Posterior cingulate gyrus (tissue), 11 donors: Measurements from ENCODE around the gene ELAVL3.
"Not testable (repeated sequence)": the region's sequence is repeated elsewhere in the genome, so short reads cannot be mapped to it uniquely, and the experiment has no call there.

Source experiments
- DNase-seq, 10 donors: peaks; one replicate each; pipeline versions ENCODE4 v3.0.0 to v3.0.0-alpha.2; 2020 to 2021; ENCODE audit warnings: mixed read lengths in 3 of 10
- intact Hi-C: fragments of 100-400 bp; cut with DNase I; formaldehyde crosslinking; loops from one replicate; pipeline ENCODE4 v1.15.1; 2023

Gene ELAVL3

DNA sequence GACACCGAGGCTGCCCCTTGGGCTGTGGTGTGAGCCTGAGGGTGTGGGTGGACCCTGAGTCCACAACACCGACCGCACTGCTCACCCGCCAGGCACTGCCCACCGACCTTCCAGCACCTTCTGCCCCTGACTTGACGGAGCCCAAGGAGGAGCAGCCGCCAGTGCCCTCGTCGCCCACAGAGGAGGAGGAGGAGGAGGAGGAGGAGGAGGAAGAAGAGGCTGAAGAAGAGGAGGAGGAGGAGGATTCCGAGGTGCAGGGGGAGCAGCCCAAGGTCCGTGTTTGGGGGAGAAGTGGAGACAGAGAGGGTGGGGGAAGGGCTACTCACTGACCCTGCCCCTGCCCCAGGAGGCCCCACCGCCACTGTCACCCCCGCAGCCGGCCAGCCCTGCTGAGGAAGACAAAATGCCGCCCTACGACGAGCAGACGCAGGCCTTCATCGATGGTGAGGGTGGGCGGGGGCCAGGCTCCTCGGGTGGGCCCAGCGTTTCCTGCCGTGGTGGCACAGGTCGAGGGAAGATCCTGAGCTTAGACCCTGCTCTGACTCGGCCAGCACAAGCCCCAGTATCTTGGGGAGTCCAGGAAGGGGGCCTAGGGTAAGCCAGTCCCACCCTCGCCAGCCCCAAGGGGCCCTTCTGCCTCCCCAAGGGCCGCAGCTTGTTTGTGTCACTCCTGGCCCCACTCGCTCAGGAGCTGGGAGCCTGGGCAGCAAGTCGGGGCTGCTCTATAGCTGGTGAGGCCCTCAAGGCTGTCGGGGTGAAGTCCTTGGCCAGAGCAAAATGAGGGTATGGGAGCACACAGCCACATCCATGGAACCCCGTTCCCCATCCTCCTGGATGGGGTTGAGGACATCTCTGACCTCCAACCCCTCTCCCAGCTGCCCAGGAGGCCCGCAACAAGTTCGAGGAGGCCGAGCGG is 33.2 kb downstream of the ELAVL3 start:
- no peak for DNase-seq
- intact Hi-C loops, result loop anchor here (2.0 to 10.0 kb wide), 3 partner anchors 35 to 313 kb away; partner anchors contain the start of gene EPOR

DNA sequence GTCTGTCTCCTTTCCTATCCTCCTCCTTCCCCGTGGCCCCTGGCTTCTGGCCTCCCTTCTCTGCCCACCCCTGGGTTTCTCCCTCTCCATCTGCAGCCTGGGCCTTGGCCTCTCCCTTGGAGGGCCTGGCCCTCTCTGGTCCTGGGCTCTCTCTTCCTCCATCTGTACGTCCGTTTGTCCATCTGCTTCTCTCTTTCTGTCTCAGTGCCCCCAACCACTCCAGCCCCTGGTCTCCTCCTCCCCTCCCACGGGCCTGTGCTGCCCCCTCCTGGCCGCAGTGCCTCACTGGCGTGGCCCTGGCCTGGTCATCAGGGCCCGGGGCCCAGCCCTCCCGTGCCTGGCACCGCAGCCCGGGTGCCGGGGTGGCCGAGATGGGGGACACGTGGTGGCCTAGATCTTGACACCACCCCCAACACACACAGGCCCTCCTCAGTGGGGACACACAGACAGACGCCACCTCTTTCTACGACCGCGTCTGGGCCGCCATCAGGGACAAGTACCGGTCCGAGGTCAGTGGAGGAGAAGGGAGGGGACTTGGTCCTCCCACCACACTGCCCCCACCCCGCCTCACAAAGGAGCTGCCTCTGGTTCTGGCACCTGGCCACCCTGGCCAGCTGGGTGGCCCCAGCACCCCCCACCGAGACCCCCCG is 34.1 kb downstream of the ELAVL3 start:
- DNase-seq, result peak; percentile 62 to 98 (median 88)
- intact Hi-C loops, result loop anchor here (1.0 to 10.0 kb wide), 4 partner anchors 36 to 312 kb away; partner anchors contain the start of gene EPOR

DNA sequence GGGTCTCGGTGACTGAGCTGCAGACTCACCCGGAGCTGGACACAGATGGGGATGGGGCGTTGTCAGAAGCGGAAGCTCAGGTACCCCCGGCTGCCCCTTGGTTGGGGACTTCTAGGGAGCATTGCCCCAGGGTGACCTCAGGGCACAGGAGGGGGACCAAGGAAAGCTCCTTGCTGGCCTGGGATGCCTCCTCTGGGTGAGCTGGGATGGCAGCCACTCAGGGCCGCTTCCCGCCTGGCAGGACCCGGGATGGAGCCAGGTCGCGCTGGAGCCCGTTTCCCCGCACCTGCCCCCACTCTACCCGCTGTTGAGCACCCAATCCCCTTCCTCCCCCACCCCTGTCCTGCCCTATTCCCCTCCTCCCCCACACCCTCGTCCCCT is 34.6 kb downstream of the ELAVL3 start:
- DNase-seq, result no peak
- intact Hi-C loops, result loop anchor here (1.0 to 10.0 kb wide), 4 partner anchors 37 to 311 kb away; partner anchors contain the start of gene EPOR

DNA sequence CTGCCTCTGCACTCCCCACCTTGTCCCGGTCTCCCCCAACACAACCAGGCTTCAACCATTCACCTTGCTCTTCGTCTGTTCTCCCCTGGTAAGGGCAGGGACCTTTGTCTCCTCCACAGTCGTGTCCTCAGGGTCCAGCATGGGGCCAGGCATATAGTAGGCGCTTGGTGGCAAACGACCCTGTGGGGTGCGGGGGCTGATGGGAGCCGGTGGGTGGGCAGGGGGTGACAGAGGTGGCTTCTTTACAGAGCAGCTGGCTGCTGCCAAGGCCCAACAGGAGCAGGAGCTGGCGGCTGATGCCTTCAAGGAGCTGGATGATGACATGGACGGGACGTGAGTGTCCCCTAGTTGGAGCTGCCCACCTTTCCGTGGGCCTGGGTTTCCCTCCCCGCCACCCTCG is 35.7 kb downstream of the ELAVL3 start:
- DNase-seq, result no peak
- intact Hi-C loops, result loop anchor here (5.0 to 10.0 kb wide), 2 partner anchors 63 to 310 kb away; partner anchors contain the start of gene EPOR

DNA sequence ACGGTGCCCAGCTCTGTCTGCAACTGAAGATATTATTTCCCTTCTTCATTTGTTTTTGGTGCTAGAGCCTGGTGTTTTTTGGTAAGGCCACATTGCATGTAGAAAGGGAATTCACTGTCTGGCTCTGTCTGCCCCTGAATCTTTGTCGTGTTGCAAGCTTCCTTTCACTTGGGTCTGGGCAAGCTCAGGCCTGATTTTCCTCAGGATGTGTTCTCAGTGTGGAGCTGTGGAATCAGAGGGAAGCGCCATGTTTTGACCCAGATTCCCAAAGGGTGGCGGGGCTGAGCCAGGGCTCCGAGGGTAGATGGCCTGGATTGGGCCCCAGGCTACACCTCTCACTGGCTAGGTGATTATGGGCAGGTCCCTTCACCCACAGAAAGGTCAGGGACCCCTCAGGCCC is 36.8 kb downstream of the ELAVL3 start:
- no peak for DNase-seq
- intact Hi-C loops, result loop anchor here (10.0 kb wide), 1 partner anchor 309 kb away; no protein-coding TSS in a partner anchor

DNA sequence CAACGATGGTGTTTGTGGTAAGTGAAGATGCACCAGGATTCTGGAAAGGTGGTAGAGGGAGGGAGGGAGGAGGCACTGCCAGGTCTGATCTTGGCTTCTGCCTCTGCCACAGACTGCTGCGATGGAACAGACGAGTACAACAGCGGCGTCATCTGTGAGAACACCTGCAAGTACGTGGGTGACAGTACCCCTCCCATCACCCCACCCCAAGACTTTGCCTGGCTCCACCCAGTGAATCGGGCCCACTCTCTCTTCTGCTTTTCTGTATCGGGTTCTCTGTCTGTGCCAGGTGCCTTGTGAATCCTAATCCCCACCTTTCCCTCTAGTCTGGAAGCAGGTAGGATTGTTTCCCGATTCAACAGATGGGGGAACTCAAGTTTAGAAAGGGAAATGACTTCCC is 42.9 kb downstream of the ELAVL3 start:
- intact Hi-C loops, result no loop called here
- no peak for DNase-seq

DNA sequence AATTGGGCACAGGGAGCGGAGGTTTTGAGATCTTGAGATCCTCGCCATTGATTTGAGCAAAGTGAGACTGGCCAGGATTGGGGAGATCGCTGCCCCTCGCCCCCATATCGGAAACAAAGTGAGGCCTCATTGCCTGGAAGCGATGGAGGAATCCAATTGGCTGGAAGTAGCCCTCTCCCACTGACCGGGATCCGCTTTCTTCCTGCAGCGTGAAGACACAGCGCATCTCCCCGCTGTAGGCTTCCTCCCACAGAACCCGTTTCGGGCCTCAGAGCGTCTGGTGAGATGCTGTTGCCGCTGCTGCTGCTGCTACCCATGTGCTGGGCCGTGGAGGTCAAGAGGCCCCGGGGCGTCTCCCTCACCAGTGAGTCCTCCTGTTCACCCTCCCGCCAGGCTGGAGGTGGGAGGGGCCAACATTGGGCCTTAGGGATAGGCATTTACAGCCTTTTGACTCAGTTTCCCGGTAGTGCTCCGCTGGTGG is 45.0 kb downstream of the ELAVL3 start:
- no peak for DNase-seq

DNA sequence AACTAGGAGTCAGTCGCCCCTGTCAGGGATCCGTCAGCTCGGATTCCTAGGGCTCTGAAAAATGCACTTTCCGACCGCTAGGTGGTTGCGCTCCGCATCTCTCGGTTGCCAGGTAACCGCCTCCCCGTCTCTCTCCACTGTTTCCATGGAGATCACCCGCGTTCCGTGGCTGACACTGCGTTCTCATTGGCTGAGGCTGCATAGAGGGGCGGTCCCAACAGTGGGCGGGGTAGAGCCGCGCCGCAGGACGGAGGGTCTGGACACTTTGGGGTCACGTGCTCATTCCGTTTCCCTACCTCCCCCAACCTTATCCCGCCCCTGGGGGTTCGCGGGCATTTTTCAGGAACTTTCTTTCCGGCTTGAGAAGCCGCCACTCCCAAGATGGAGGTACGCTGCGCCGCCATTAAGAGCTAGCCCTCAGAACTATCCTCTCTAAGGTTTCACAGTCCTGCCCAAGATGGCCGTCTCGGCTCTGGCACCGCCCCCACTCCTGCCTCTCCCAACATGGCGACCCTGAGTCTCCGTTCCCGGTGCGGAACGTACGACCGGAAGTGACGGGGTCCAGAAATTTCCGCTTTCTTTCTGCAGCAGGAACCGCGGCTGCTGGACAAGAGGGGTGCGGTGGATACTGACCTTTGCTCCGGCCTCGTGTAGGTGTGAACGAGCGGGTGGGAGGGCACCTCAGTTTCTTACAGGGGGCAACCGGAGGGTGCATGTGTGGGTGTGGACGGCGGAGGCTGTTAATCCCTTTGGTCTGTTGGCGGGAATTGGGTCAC is 45.6 kb downstream of the ELAVL3 start, which contains the start of the genes ODAD3 and PRKCSH:
ODAD3 (minus strand) TSS at position 65 of the 776 bp plus-strand sequence. CDS start 105 bp downstream, outside the sequence.
PRKCSH (plus strand) TSS at position 579 of the 776 bp plus-strand sequence. CDS start 483 bp downstream, outside the sequence.
- intact Hi-C loops, result loop anchor here (2.0 kb wide), 1 partner anchor 48 kb away; no protein-coding TSS in a partner anchor
- peak; percentile 99 to 100 (median 100) for DNase-seq

More for the DNA sequence above, 45.0 kb downstream of the ELAVL3 start:
- intact Hi-C loops, result loop anchor here (2.0 kb wide), 1 partner anchor 47 kb away; no protein-coding TSS in a partner anchor

DNA sequence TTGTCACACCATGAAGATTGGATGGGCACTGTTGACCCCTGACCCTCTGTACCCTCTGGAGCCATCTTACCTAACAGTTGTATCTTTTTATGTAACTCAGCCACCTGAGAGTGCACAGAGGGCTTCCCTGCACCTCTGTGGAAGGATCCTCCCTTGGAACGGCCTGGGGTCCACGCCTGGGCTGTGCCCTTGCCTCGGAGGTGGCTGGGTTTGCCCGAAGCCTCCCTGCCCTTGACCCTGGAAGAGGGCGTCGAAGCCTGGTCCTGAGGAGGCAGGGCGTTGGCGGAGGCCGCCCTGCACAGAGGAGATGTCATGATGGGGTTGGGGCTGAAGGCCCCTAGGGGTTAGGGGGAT is 46.2 kb downstream of the ELAVL3 start:
- no peak for DNase-seq
- intact Hi-C loops, result loop anchor here (2.0 to 5.0 kb wide), 2 partner anchors 48 to 52 kb away; partner anchors contain the start of gene EPOR

DNA sequence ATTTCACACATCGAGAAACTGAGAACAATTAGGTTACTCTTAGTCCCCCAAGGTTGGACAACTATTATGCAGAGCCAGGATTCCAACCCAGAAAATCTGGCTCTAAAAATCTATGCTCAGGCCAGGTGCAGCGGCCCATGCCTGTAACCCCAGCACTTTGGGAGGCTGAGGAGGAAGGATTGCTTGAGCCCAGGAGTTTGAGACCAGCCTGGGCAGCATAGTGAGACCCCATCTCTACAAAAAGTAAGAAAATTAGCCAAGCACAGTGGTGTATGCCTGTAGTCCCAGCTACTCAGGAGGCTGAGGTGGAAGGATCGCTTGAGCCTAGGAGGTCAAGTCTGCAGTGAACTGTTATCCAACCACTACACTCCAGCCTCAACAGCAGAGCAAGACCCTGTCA is 47.3 kb downstream of the ELAVL3 start:
- intact Hi-C loops, result loop anchor here (5.0 kb wide), 1 partner anchor 51 kb away; the partner anchor contains the start of gene EPOR
- not testable (repeated sequence) for DNase-seq

DNA sequence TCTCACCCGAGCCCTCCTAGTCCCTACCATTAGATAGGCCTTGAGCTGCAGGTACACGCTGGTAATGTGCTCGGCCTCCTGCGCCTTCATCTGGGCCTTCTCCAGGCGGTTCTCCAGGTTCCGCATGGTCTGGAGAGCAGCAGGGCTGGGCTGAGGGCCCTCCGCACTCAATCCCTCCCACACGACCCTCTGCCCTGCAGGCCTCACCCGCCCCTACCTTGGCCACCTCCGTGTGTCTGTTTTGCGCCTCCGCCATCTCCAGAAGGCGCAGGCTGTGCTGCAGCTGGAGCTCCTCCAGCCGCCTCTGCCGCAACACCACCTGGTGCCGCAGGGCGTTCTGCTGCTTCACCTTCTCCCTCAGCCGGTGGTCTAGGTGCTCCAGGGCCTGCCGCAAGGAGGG is 54.2 kb downstream of the ELAVL3 start:
- intact Hi-C loops, result no loop called here
- DNase-seq, result no peak

DNA sequence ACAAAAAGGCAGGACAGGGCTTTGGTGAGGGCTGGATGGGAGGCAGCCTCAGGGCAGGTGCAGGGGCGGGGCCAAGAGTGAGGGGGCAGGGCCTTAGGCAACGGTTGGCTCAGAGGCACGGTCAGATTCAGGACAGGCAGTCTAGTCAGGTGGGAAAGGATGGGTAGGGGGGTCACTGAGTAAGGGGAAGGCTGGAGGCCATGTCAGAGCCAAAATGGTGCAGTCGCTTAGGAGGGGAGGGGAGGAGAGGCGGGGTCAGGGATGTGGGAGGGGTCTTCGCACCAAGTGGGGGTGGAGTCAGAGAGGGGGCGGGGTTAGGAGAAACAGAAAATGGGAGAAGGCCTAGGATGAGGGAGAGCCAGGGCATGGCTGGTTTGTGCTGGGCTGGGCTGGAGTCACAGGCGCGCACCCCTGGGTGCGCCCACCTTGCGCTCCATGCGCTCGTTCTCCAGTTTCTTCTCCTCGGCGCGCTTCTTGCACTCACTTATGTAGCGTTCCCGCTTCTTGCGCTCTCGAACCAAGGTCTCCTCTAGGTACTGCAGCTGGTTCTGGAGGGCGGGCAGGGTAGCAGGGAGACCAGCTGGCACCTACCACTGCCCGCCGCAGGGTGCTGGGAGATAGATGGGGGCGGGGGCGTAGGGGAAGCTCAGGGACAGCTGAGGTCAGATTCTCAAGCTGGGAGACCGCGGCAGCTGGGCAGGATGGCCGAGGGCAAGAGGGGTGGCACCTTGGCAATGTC is 55.0 kb downstream of the ELAVL3 start:
- no peak for DNase-seq
- intact Hi-C loops, result no loop called here

DNA sequence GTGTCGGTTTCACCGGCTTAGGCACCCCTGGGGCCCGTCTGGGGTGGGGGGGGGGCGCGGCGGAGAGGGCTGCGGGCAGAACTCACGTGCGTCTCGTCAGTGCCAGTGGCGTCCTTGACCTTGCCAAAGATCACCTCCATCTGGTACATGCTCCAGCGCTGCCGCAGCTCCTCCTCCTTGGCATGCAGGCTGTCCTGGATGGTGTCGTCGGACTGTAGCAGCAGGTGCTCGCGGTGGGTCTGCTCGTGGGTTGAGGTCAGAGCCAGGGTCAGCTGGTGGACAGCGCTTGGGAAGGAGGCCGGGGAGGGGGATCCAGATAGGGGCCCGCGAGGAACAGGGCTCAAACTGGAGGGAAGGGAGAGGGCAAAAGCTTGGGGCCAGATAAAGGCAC is 57.1 kb downstream of the ELAVL3 start:
- no peak for DNase-seq
- intact Hi-C loops, result no loop called here

DNA sequence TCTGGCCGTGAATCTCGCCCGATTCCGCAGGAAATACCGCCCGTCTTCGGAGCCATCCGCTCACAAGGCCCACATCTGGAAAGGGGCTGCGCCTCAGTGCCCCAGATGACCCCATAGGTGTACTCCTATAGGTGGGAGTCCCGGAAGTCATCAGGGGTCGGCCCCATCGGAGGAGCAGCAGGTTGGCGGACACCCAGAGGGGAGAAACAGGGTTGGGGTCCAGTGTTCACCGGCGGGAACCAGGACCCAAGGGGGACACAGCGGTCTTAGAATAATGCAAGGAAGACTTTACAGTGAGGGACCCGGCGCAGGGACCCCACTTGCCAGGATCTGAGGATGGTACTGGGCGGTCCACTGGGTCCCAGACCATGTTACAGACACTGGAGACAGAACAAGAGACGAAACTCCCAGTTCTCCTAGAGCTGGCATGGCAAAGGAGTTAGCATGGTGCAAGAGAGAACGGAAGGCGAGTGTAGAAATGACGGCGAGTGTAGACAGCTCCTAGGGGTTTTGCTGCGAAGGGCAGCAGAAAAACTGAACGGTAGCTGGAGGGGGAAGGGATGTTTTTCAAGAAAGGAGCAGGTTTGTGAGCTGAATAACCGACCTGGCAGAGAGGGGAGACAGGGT is 57.6 kb downstream of the ELAVL3 start:
- intact Hi-C loops, result no loop called here
- no peak for DNase-seq

DNA sequence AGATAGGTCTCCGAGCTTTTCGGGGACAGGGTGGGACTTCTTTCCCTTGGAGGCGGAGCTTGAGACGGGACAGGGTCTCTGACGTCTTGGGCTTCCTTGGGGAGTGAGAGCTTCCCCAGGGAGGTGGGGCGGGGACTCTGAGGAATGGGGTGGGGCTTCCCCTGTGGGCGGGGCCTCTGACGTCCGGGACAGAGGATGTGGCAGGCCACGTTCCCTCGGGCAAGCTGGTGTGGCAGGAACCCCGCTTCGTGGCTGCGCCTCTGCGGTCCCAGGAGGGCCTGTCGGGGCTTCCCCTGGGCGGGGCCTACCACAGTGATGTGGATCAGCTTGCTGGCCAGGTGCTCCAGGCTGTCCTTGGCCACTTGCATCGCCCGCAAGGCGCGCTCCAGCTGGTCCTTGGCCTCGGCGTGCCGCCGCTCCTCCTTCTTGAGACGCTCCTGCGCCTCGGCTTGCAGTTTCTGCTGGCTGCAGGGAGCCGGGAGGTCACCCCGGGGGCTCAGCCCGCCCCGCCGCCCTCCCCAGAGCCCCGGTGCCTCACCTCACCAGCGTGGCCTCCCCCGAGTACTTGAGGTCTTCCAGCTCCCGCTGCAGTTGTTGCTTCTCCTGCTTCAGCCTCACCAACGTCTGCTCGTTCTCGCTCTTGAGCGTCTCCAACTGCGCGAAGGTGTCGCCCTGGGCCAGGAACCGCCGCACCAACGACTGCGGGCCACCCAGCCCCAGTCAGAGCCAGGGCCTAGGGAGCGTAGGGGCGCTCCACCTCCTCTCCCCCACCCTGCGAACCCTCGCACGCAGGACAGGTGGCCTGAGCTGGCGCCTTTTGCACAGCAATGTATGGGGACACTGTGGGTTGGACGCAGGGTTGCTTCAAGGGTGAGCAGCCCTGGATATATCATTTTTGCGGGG is 58.4 kb downstream of the ELAVL3 start:
- intact Hi-C loops, result no loop called here
- DNase-seq, result peak in 8 of 10 donors; percentile 17 to 92 (median 47)

DNA sequence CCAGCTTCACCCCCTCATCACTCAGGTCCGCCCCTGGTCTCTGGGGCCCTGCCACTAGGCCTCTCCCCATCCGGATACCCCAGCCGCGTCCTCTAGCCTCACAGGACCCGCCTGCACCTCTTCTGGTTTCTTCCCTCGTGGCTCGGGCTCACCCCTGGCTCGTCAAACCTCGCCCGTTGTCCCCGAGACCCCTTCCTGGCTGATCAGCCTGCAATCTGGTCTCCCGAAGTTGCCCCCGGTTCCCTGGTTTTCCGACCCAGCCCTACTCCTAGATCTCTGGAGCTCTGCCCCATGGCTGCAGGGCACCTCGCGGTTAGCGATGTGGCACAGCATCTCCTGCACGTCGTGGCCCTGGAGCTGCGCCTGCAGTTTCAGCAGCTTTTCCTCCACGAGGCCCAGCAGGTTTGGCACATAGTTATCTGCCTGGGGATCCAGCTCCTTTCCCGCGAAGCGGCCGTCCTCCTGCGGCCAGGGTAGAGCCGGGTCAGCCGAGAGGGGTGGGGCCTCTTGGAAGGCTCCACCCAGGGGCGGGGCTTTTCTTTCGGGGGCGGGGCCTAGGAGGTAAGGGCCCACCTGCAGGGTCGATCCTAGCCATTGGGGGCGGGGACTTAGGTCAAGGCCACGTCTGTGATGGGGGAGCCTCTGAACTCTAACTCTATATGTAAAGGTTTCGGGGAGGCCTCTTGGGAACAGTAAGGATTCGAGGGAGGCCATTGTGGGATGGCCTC is 59.3 kb downstream of the ELAVL3 start:
- intact Hi-C loops, result no loop called here
- no peak for DNase-seq
